H1 (cell line): Measurements from ENCODE around the gene FAH. TPM values are rescaled to one million over a fixed set of nuclear protein-coding genes. Genes with fewer than 3 reads are reported as not detected.

Source experiments
- ATF2 ChIP-seq: IDR thresholded peaks from 2 replicates; pipeline ENCODE4 v1.6.1; 2012; ENCODE audit warnings: low read length, inconsistent platforms
- BACH1 ChIP-seq: IDR thresholded peaks from 2 replicates; pipeline ENCODE4 v1.6.1; 2012; ENCODE audit warnings: low read length, improper control_type of control experiment
- SP2 ChIP-seq: IDR thresholded peaks from 2 replicates; pipeline ENCODE4 v1.6.1; 2012; ENCODE audit warnings: mild to moderate bottlenecking, low read length, inconsistent platforms
- TBP ChIP-seq: IDR thresholded peaks from 2 replicates; pipeline ENCODE4 v1.6.1; 2011; ENCODE audit warnings: low read depth, low read length, improper control_type of control experiment
- ZNF274 ChIP-seq: IDR thresholded peaks from 2 replicates; pipeline ENCODE4 v1.7.0; 2012; ENCODE audit warnings: low read length, borderline replicate concordance; ENCODE audit errors: extremely low read depth
- polyA plus RNA-seq, 7 experiments: library from polyadenylated mRNA; depleted of rRNA in 3 of 7; stranded (reverse) in 5 of 7; unstranded in 2 of 7; fragments of >200 nt in 5 of 7; fragments of 200-250 nt in 2 of 7; gene quantifications; 1 replicate in 5 of 7; 2 replicates in 1 of 7; 4 replicates in 1 of 7; pipeline versions ENCODE4 v1.2.1 to v1.2.3, GENCODE V29; 2011 to 2013; ENCODE audit warnings: missing spikeins in 2 of 7, mixed read lengths in 2 of 7
- total RNA-seq: library from RNA; stranded (reverse); fragmentation: NEBNext Ultra II Directional; extraction: Animal tissue kit (Norgen Biotek cat#: 25700); gene quantifications from 2 replicates; pipeline ENCODE4 v1.2.1, GENCODE V29; 2021

The FAH gene
- total and polyA plus RNA-seq, 2 of the 8 experiments (the other 6 are each of a cell fraction or from before 2014, with no cell fraction given) = 20.0 to 21.7 TPM

GRCh38 chr15:80153900-80154299, 1.1 kb downstream of the FAH start (continued):
- TF ChIP-seq ATF2 (no peak), SP2 (no peak), BACH1 (no peak), ZNF274 (no peak), TBP (no peak)
